Endothelial cell of umbilical vein (primary cell): ENCODE results near the gene C19orf73.

Experiments
- POLR2A ChIP-seq: IDR thresholded peaks from 2 replicates; pipeline ENCODE4 v1.6.1; 2012; ENCODE audit warnings: low read depth, mild to moderate bottlenecking, control low read depth, low read length
- TF ChIP-seq, protein P1 (sequence below), 2 donors: IDR thresholded peaks; 1 replicate in 1 of 2; 2 replicates in 1 of 2; pipeline ENCODE4 v1.5.1; 2011; ENCODE audit warnings: low read length in 2 of 2, mild to moderate bottlenecking in 2 of 2, moderate library complexity in 2 of 2, control low read depth in 1 of 2, inconsistent platforms in 1 of 2, low read depth in 1 of 2; ENCODE audit not compliant: insufficient read depth in 1 of 2; ENCODE audit errors: extremely low read depth in 1 of 2

DNA sequence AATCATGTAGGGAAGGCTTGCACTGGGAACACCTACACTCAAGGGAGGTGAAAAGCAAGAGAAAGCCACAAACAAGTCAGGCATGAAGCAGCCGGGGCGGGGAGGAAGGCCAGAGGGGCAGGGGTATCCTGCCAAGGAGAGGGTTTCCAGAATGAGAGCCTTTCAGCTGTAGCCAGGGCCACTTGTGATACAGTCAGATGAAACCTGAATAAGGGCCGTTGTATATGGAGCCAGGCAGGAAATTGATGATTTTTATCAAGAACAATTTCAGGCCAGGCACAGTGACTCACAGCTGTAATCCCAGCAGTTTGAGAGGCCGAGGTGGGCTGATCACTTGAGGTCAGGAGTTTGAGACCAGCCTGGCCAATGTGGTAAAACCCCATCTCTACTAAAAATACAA is 43.0 kb upstream of the C19orf73 start:
- TF ChIP-seq, protein P1, sequence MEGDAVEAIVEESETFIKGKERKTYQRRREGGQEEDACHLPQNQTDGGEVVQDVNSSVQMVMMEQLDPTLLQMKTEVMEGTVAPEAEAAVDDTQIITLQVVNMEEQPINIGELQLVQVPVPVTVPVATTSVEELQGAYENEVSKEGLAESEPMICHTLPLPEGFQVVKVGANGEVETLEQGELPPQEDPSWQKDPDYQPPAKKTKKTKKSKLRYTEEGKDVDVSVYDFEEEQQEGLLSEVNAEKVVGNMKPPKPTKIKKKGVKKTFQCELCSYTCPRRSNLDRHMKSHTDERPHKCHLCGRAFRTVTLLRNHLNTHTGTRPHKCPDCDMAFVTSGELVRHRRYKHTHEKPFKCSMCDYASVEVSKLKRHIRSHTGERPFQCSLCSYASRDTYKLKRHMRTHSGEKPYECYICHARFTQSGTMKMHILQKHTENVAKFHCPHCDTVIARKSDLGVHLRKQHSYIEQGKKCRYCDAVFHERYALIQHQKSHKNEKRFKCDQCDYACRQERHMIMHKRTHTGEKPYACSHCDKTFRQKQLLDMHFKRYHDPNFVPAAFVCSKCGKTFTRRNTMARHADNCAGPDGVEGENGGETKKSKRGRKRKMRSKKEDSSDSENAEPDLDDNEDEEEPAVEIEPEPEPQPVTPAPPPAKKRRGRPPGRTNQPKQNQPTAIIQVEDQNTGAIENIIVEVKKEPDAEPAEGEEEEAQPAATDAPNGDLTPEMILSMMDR (IDR thresholded peaks at IDR 0.05; ENCODE audit: extremely low read depth in 1 of 2, insufficient read depth in 1 of 2, low read depth in 1 of 2, low read length in 2 of 2), result no peak
- TF ChIP-seq POLR2A, result no peak
